HEK293T (cell line): ENCODE data around the gene KIAA1328.

Experiments used
- CTCF ChIA-PET: fragments of 350-600 bp; formaldehyde crosslinking; extraction: SDS; loops from one replicate; lab custom pipeline; 2021; ENCODE audit warnings: antibody characterized with exemption, inconsistent platforms; lab: Yijun Ruan, JAX
- POLR2A ChIA-PET: fragments of 350-600 bp; formaldehyde crosslinking; extraction: SDS; loops from one replicate; lab custom pipeline; 2020; ENCODE audit warnings: antibody characterized with exemption, inconsistent platforms; lab: Yijun Ruan, JAX
- DNase-seq: peaks from one replicate; pipeline ENCODE4 v3.0.0; 2012; ENCODE audit warnings: mixed read lengths; ENCODE audit errors: extremely low spot score
- ARNT ChIP-seq: fragments of 450-650 bp; IDR thresholded peaks from 2 replicates; pipeline ENCODE4 v1.6.1; 2017; ENCODE audit warnings: mild to moderate bottlenecking
- BHLHE40 ChIP-seq: fragments of 450-650 bp; IDR thresholded peaks from 2 replicates; pipeline ENCODE4 v1.6.1; 2016; ENCODE audit warnings: mild to moderate bottlenecking, moderate library complexity, borderline replicate concordance
- CTBP1 ChIP-seq: fragments of 450-650 bp; IDR thresholded peaks from 2 replicates; pipeline ENCODE4 v1.6.1; 2016; ENCODE audit warnings: borderline replicate concordance
- ELF4 ChIP-seq: fragments of 450-650 bp; IDR thresholded peaks from 2 replicates; pipeline ENCODE4 v1.6.1; 2017; ENCODE audit warnings: antibody characterized with exemption
- FOXA1 ChIP-seq: fragments of 450-650 bp; IDR thresholded peaks from 2 replicates; pipeline ENCODE4 v1.6.1; 2016; ENCODE audit warnings: mild to moderate bottlenecking
- FOXK2 ChIP-seq: fragments of 450-650 bp; IDR thresholded peaks from 2 replicates; pipeline ENCODE4 v1.6.1; 2016; ENCODE audit warnings: mild to moderate bottlenecking
- FOXM1 ChIP-seq: fragments of 450-650 bp; IDR thresholded peaks from 2 replicates; pipeline ENCODE4 v1.6.1; 2017; ENCODE audit warnings: mild to moderate bottlenecking, borderline replicate concordance
- HDGF ChIP-seq: fragments of 450-650 bp; IDR thresholded peaks from 2 replicates; pipeline ENCODE4 v1.6.1; 2017; ENCODE audit warnings: antibody characterized with exemption, borderline replicate concordance
- L3MBTL2 ChIP-seq: fragments of 450-650 bp; conservative IDR thresholded peaks from 2 replicates; pipeline ENCODE4 v1.6.1; 2016; ENCODE audit warnings: mild to moderate bottlenecking
- LEF1 ChIP-seq: fragments of 450-650 bp; IDR thresholded peaks from 2 replicates; pipeline ENCODE4 v1.6.1; 2017; ENCODE audit warnings: mild to moderate bottlenecking, borderline replicate concordance
- NFRKB ChIP-seq: fragments of 450-650 bp; IDR thresholded peaks from 2 replicates; pipeline ENCODE4 v1.6.1; 2016; ENCODE audit warnings: mild to moderate bottlenecking, moderate library complexity
- PKNOX1 ChIP-seq: fragments of 450-650 bp; IDR thresholded peaks from 2 replicates; pipeline ENCODE4 v1.6.1; 2016
- SP1 ChIP-seq: fragments of 450-650 bp; IDR thresholded peaks from 2 replicates; pipeline ENCODE4 v1.6.1; 2017
- SUZ12 ChIP-seq: fragments of 450-650 bp; IDR thresholded peaks from 2 replicates; pipeline ENCODE4 v1.6.1; 2016; ENCODE audit warnings: mild to moderate bottlenecking
- TARDBP ChIP-seq: fragments of 450-650 bp; IDR thresholded peaks from 2 replicates; pipeline ENCODE4 v1.6.1; 2016
- ZNF384 ChIP-seq: fragments of 450-650 bp; IDR thresholded peaks from 2 replicates; pipeline ENCODE4 v1.6.1; 2016

KIAA1328 gene

GRCh38 chr18:37122877-37123276 is 293.9 kb downstream of the KIAA1328 start:
- CTCF ChIA-PET, result interaction anchor here (0.6 kb wide), 1 partner anchor 1368 kb away, joined by 3 read pairs; no protein-coding TSS in a partner anchor
- POLR2A ChIA-PET, result no interaction called here
- TF ChIP-seq ARNT, result no peak
- TF ChIP-seq ELF4, result no peak
- TF ChIP-seq CTBP1, result no peak
- no peak for TF ChIP-seq ZNF384
- no peak for TF ChIP-seq FOXA1
- TF ChIP-seq TARDBP, result no peak
- TF ChIP-seq FOXM1, result no peak
- TF ChIP-seq L3MBTL2, result no peak
- DNase-seq, result no peak

- no peak for TF ChIP-seq FOXA1
- no peak for TF ChIP-seq SUZ12
- DNase-seq, result no peak
- ChIA-PET POLR2A (no interaction called here), CTCF (no interaction called here)
Measured at GRCh38 chr18:37124516-37124915, 295.6 kb downstream of the KIAA1328 start.

DNA sequence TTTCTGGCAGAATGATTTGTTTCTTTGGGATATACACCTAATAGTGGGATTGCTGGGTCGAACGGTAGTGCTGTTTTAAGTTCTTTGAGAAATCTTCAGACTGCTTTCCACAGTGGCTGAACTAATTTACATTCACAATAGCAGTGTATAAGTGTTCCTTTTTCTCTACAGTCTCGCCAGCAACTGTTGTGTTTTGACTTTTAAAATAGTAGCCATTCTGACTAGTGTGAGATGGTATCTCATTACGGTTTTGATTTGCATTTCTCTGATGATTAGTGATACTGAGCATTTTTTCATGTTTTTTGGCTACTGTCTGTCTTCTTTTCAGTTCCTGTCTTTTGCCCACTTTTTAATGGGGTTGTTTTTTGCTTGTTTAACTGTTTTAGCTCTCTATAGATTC is 306.2 kb downstream of the KIAA1328 start:
- ChIA-PET POLR2A (no interaction called here), CTCF (no interaction called here)
- DNase-seq, result no peak
- TF ChIP-seq FOXA1 (no peak), NFRKB (no peak), HDGF (no peak), L3MBTL2 (no peak), LEF1 (no peak), FOXK2 (no peak), SP1 (no peak), FOXM1 (no peak), ELF4 (no peak), TARDBP (no peak), BHLHE40 (no peak), CTBP1 (no peak), ARNT (no peak), ZNF384 (no peak), SUZ12 (no peak), PKNOX1 (no peak)

DNA sequence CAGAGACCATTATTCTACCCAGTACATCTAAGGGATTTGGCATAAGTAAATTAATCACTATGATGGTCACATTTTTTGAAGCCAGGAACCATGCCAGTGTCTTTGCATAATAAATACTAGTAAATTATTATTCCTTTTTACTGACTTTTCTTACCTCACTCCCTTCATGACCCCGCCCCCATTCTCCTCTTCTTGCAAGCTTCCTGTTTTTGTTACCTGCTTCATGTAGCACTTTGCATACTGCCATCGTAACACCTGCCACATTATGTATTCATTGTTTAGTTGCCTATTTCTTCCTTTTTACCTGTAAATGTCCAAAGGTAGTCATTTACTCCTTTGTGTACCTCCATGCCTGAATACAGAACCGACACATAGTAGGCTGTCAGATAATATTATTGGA is 309.5 kb downstream of the KIAA1328 start:
- no peak for DNase-seq
- CTCF ChIA-PET, result no interaction called here
- POLR2A ChIA-PET, result no interaction called here
- TF ChIP-seq TARDBP, result no peak
- no peak for TF ChIP-seq FOXK2
- no peak for TF ChIP-seq FOXA1
- no peak for TF ChIP-seq CTBP1
- TF ChIP-seq ELF4, result no peak
- TF ChIP-seq HDGF, result no peak

GRCh38 chr18:37139876-37140275 is 310.9 kb downstream of the KIAA1328 start:
- POLR2A ChIA-PET, result no interaction called here
- CTCF ChIA-PET, result interaction anchor here (0.7 kb wide), 1 partner anchor 260 kb away, joined by 3 read pairs; no protein-coding TSS in a partner anchor
- TF ChIP-seq LEF1, result no peak
- TF ChIP-seq PKNOX1, result no peak
- TF ChIP-seq FOXM1, result no peak
- no peak for TF ChIP-seq HDGF
- no peak for TF ChIP-seq ARNT
- no peak for TF ChIP-seq FOXA1
- TF ChIP-seq SUZ12, result no peak
- no peak for TF ChIP-seq ELF4
- no peak for TF ChIP-seq FOXK2
- TF ChIP-seq NFRKB, result no peak
- TF ChIP-seq CTBP1, result no peak
- TF ChIP-seq TARDBP, result no peak
- no peak for TF ChIP-seq BHLHE40
- no peak for TF ChIP-seq SP1
- TF ChIP-seq L3MBTL2, result no peak
- TF ChIP-seq ZNF384, result no peak
- DNase-seq, result no peak

DNA sequence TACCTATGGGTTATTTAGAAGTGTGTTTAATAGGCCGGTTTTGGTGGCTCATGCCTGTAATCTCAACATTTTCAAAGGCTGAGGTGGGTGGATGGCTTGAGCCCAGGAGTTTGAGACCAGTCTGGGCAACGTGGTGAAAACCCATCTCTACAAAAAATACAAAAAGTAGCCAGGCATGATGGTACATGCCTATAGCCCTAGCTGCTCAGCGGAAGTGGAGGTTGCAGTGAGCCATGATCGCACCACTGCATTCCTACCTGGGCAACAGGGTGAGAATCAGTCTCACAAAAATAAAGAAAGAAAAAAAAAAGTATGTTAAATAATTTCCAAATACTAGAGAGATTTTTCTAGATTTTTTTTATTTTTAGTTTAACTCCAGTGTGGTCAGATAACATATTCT is 316.0 kb downstream of the KIAA1328 start:
- ChIA-PET CTCF (no interaction called here), POLR2A (no interaction called here)
- no peak for DNase-seq
- no peak for TF ChIP-seq SUZ12
- TF ChIP-seq L3MBTL2, result no peak
- no peak for TF ChIP-seq ZNF384
- no peak for TF ChIP-seq ELF4
- no peak for TF ChIP-seq FOXA1
- no peak for TF ChIP-seq FOXK2
- no peak for TF ChIP-seq PKNOX1
- no peak for TF ChIP-seq CTBP1
- TF ChIP-seq LEF1, result no peak
- TF ChIP-seq TARDBP, result no peak

GRCh38 chr18:37156330-37156942 is 327.5 kb downstream of the KIAA1328 start:
- DNase-seq, result no peak
- TF ChIP-seq ZNF384 (no peak), LEF1 (no peak), HDGF (no peak), FOXK2 (no peak)
- ChIA-PET CTCF (no interaction called here), POLR2A (no interaction called here)
